ENCODE results near the gene GLP2R.
"Not testable (repeated sequence)": the region's sequence is repeated elsewhere in the genome, so short reads cannot be mapped to it uniquely, and the experiment has no call there.

GLP2R gene

DNA sequence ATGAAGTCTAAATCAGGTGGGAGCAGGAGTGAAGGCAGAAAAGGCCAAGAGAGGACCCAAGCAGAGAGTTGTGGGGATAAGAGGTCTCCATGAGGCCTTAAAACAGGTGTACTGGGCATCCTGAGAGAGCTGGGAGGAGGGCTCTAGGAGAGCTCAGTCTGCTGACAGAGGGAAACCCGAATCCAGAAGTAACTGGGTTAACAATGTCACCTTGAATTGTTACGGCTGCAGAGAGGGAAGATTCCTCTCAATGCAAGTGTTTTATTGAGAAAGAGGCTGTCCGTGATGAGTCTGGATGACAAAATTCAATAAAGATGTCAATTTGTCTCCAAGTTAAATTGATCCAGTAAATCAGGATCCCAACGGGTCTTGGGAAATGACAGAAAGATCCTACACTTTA is 42.7 kb upstream of the GLP2R start:
- TF ChIP-seq GABPA (IDR thresholded peaks at IDR 0.05; ENCODE audit: low read depth) (no peak), SPI1 (IDR thresholded peaks at IDR 0.05; ENCODE audit: borderline replicate concordance, low read depth) (no peak)
- TF ChIP-seq, protein P1, sequence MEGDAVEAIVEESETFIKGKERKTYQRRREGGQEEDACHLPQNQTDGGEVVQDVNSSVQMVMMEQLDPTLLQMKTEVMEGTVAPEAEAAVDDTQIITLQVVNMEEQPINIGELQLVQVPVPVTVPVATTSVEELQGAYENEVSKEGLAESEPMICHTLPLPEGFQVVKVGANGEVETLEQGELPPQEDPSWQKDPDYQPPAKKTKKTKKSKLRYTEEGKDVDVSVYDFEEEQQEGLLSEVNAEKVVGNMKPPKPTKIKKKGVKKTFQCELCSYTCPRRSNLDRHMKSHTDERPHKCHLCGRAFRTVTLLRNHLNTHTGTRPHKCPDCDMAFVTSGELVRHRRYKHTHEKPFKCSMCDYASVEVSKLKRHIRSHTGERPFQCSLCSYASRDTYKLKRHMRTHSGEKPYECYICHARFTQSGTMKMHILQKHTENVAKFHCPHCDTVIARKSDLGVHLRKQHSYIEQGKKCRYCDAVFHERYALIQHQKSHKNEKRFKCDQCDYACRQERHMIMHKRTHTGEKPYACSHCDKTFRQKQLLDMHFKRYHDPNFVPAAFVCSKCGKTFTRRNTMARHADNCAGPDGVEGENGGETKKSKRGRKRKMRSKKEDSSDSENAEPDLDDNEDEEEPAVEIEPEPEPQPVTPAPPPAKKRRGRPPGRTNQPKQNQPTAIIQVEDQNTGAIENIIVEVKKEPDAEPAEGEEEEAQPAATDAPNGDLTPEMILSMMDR (IDR thresholded peaks at IDR 0.05; ENCODE audit: insufficient read depth, low read length) = no peak
- TF ChIP-seq, protein P2, sequence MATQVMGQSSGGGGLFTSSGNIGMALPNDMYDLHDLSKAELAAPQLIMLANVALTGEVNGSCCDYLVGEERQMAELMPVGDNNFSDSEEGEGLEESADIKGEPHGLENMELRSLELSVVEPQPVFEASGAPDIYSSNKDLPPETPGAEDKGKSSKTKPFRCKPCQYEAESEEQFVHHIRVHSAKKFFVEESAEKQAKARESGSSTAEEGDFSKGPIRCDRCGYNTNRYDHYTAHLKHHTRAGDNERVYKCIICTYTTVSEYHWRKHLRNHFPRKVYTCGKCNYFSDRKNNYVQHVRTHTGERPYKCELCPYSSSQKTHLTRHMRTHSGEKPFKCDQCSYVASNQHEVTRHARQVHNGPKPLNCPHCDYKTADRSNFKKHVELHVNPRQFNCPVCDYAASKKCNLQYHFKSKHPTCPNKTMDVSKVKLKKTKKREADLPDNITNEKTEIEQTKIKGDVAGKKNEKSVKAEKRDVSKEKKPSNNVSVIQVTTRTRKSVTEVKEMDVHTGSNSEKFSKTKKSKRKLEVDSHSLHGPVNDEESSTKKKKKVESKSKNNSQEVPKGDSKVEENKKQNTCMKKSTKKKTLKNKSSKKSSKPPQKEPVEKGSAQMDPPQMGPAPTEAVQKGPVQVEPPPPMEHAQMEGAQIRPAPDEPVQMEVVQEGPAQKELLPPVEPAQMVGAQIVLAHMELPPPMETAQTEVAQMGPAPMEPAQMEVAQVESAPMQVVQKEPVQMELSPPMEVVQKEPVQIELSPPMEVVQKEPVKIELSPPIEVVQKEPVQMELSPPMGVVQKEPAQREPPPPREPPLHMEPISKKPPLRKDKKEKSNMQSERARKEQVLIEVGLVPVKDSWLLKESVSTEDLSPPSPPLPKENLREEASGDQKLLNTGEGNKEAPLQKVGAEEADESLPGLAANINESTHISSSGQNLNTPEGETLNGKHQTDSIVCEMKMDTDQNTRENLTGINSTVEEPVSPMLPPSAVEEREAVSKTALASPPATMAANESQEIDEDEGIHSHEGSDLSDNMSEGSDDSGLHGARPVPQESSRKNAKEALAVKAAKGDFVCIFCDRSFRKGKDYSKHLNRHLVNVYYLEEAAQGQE (IDR thresholded peaks at IDR 0.05; ENCODE audit: insufficient replicate concordance, low read depth) = no peak
- Histone ChIP-seq H3K27ac (replicated peaks) (no peak overlapping the region), H3K27me3 (ENCODE audit: insufficient read depth, poor library complexity, severe bottlenecking) (no peaks in the 10 kb centered on the region), H3K4me3 (replicated peaks; ENCODE audit: insufficient read depth, low read length) (no peak overlapping the region)
- DNase-seq (ENCODE audit: low read depth in 1 of 2, low spot score in 1 of 2) = no peak

DNA sequence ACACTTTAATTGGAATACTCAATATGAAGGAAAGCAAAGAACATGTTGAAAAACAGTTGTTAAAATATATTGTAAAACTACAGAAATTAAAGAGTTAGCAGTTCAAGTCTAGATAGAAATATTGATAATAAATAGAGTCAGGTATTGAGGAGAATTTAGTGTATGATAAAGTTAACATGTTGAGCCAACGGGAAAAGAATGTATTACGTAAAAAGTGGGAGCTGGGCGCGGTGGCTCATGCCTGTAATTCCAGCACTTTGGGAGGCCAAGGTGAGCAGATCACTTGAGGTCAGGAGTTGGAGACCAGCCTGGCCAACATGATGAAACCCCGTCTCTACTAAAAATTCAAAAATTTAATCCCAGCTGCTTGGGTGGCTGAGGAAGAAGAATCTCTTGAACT is 42.3 kb upstream of the GLP2R start:
- H3K27ac ChIP-seq (replicated peaks); DNase-seq (ENCODE audit: low read depth in 1 of 2, low spot score in 1 of 2): not testable (repeated sequence)

DNA sequence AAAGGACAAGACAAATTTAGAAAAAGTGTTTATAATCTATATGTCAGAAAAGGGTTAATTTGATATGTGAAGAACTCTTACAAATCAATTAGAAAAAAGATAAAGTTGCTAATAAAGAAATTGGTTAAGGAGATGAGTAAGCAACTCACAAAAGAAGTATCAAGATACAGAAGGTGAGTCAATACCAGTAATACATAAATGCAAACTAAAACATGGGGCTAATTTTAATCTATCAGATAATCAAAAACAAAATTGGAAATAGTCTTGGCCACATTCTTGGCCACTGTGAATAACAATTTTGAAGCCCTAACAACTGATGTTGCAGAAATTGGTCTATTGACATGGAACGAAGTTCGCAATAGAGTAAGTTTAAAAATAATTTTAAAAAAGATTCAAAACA is 41.2 kb upstream of the GLP2R start:
- no peak overlapping the region for H3K4me3 ChIP-seq (replicated peaks; ENCODE audit: insufficient read depth, low read length)
- TF ChIP-seq POLR2AphosphoS5 (IDR thresholded peaks at IDR 0.05; ENCODE audit: low read depth) (no peak), SPI1 (IDR thresholded peaks at IDR 0.05; ENCODE audit: borderline replicate concordance, low read depth) (no peak), GABPA (IDR thresholded peaks at IDR 0.05; ENCODE audit: low read depth) (no peak)
- TF ChIP-seq, protein P2 (IDR thresholded peaks at IDR 0.05; ENCODE audit: insufficient replicate concordance, low read depth) = no peak
- TF ChIP-seq, protein P1 (IDR thresholded peaks at IDR 0.05; ENCODE audit: insufficient read depth, low read length) = no peak
- no peak overlapping the region for H3K27ac ChIP-seq (replicated peaks)
- no peaks in the 10 kb centered on the region for H3K27me3 ChIP-seq (ENCODE audit: insufficient read depth, poor library complexity, severe bottlenecking)
- DNase-seq (ENCODE audit: low read depth in 1 of 2, low spot score in 1 of 2) = no peak

More for the DNA sequence above, 42.3 kb upstream of the GLP2R start:
- H3K4me3 ChIP-seq (replicated peaks; ENCODE audit: insufficient read depth, low read length); H3K27me3 ChIP-seq (ENCODE audit: insufficient read depth, poor library complexity, severe bottlenecking): not testable (repeated sequence)

DNA sequence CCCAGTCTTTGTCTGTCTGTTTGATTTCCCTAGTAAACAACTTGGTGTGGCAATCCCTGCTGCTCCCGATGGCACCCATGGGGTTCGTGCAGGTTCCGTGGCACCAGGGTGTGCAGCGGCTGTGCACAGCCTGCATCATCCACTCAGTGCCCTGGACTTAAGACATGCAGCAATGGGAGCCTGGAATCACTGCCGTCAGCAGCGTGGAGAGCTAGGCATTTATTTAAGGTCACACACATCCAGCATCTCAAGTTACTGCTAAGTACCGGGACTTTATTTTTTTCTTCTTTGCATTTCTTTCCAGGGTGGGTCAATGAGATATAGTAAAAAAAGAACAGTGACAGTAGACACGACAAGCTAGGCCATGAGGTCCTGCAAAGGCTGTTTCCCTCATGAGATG is 37.1 kb upstream of the GLP2R start:
- no peak for DNase-seq (ENCODE audit: low read depth in 1 of 2, low spot score in 1 of 2)
- no peak overlapping the region for H3K27ac ChIP-seq (replicated peaks)
- no peaks in the 10 kb centered on the region for H3K27me3 ChIP-seq (ENCODE audit: insufficient read depth, poor library complexity, severe bottlenecking)
- no peak overlapping the region for H3K4me3 ChIP-seq (replicated peaks; ENCODE audit: insufficient read depth, low read length)
- TF ChIP-seq, protein P1 (IDR thresholded peaks at IDR 0.05; ENCODE audit: insufficient read depth, low read length) = no peak
- no peak for TF ChIP-seq SPI1 (IDR thresholded peaks at IDR 0.05; ENCODE audit: borderline replicate concordance, low read depth)
- no peak for TF ChIP-seq POLR2AphosphoS5 (IDR thresholded peaks at IDR 0.05; ENCODE audit: low read depth)
- TF ChIP-seq, protein P2 (IDR thresholded peaks at IDR 0.05; ENCODE audit: insufficient replicate concordance, low read depth) = no peak
- TF ChIP-seq GABPA (IDR thresholded peaks at IDR 0.05; ENCODE audit: low read depth) = no peak
